Measurements from ENCODE around the gene EME1.
"Not testable (repeated sequence)": the region's sequence is repeated elsewhere in the genome, so short reads cannot be mapped to it uniquely, and the experiment has no call there.

Gene EME1

DNA sequence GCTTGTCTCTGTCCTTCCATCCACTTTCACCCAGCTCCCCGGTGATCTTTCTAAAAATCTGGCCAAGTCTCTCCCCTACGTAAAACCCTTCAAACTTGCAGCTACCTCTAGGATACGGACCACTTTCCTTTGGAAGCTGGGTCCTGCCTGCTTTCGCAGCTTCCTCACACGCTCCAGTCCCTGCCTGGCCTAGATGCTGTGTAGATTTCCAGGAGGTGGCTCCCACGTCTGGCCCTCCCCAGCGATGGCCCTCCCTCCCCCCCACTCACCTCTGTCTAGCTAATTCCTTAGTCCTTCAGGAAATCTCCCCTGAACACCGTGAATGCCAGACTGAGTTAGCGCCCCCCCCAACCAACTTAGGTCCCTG is 24.9 kb downstream of the EME1 start:
- DNase-seq (ENCODE audit: low read depth): no peak
- no peak overlapping the region for H3K4me3 ChIP-seq (ENCODE audit: low read depth, low read length)
- TF ChIP-seq CTCF (conservative IDR thresholded peaks at IDR 0.05; ENCODE audit: low read depth, low read length): no peak

- not testable (repeated sequence) for H3K4me3 ChIP-seq (ENCODE audit: low read depth, low read length); DNase-seq (ENCODE audit: low read depth)
Observed at GRCh38 chr17:50398672-50399071, 25.6 kb downstream of the EME1 start.

GRCh38 chr17:50399591-50399990 is 26.6 kb downstream of the EME1 start:
- not testable (repeated sequence) for H3K4me3 ChIP-seq (ENCODE audit: low read depth, low read length); DNase-seq (ENCODE audit: low read depth)

GRCh38 chr17:50405351-50405750 is 32.3 kb downstream of the EME1 start:
- not testable (repeated sequence) for DNase-seq (ENCODE audit: low read depth); H3K4me3 ChIP-seq (ENCODE audit: low read depth, low read length)

GRCh38 chr17:50406578-50406977 is 33.5 kb downstream of the EME1 start:
- TF ChIP-seq CTCF (conservative IDR thresholded peaks at IDR 0.05; ENCODE audit: low read depth, low read length): no peak
- no peak for DNase-seq (ENCODE audit: low read depth)
- H3K4me3 ChIP-seq (ENCODE audit: low read depth, low read length): no peak overlapping the region

DNA sequence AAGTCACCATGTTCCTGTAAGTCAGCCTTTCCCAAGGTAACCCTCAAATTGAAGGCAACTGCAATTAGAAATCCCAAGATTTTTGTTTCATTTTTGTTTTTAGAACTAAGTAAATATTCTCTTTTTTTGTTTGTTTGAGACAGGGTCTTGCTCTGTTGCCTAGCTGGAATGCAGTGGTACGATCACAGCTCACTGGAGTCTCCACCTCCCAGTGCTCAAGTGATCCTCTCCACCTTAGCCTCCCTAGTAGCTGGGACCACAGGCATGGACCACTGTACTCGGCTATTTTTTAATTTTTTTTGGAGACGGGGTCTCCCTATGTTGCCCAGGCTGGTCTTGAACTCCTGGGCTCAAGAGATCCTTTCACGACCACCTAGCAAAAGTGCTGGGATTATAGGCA is 34.9 kb downstream of the EME1 start:
- TF ChIP-seq CTCF (conservative IDR thresholded peaks at IDR 0.05; ENCODE audit: low read depth, low read length): no peak
- DNase-seq (ENCODE audit: low read depth): no peak
- H3K4me3 ChIP-seq (ENCODE audit: low read depth, low read length): no peak overlapping the region

GRCh38 chr17:50412188-50412732 is 39.2 kb downstream of the EME1 start:
- TF ChIP-seq CTCF (conservative IDR thresholded peaks at IDR 0.05; ENCODE audit: low read depth, low read length): no peak
- no peak overlapping the region for H3K4me3 ChIP-seq (ENCODE audit: low read depth, low read length)
- DNase-seq (ENCODE audit: low read depth): no peak

- no peak overlapping the region for H3K4me3 ChIP-seq (ENCODE audit: low read depth, low read length)
- TF ChIP-seq CTCF (conservative IDR thresholded peaks at IDR 0.05; ENCODE audit: low read depth, low read length): no peak
- DNase-seq (ENCODE audit: low read depth): peak; percentile 46
Observed at GRCh38 chr17:50414808-50415207, 41.8 kb downstream of the EME1 start.

DNA sequence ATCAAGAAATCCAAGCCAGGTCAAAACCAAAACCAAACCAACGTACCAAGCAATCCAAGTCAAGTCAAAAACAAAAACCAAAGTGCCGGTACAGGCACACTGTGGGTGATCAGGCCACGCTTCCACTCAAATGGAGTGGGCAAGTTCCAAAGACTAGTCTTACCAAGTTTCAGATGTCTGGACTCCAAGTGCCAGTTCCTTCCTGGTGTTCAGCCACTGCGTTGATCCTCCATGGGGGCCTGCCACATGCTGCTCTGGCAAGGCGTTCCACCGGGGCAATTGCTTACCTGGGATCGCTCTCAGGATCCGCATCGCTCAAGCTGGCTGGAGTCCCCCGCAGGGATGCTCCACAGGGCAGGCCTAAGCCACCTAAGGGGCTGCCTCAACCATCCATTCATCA is 46.5 kb downstream of the EME1 start:
- H3K4me3 ChIP-seq (ENCODE audit: low read depth, low read length); DNase-seq (ENCODE audit: low read depth): not testable (repeated sequence)

Data from choroid plexus epithelial cell (primary cell).